Measurements from ENCODE around the gene C1QA. TPM values are rescaled to one million over a fixed set of nuclear protein-coding genes. Genes with fewer than 3 reads are reported as not detected.

The C1QA gene
- polyA plus RNA-seq, 2 of the 4 experiments (the other 2 are of a cell fraction) = not detected

- no peaks in the 10 kb centered on the region for H3K4me1 ChIP-seq
- H3K4me3 ChIP-seq = no peak overlapping the region
- H3K9me3 ChIP-seq = no peaks in the 10 kb centered on the region
- ATAC-seq (no peak), DNase-seq (ENCODE audit: low read depth in 1 of 2, low spot score in 1 of 2) (no peak), FAIRE-seq (no peak)
- no peak for TF ChIP-seq ZC3H11A (IDR thresholded peaks at IDR 0.05)
- TF ChIP-seq HES2 (IDR thresholded peaks at IDR 0.05) = no peak
- no peak for TF ChIP-seq USF2 (IDR thresholded peaks at IDR 0.05)
- TF ChIP-seq, protein P1, sequence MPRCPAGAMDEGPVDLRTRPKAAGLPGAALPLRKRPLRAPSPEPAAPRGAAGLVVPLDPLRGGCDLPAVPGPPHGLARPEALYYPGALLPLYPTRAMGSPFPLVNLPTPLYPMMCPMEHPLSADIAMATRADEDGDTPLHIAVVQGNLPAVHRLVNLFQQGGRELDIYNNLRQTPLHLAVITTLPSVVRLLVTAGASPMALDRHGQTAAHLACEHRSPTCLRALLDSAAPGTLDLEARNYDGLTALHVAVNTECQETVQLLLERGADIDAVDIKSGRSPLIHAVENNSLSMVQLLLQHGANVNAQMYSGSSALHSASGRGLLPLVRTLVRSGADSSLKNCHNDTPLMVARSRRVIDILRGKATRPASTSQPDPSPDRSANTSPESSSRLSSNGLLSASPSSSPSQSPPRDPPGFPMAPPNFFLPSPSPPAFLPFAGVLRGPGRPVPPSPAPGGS (IDR thresholded peaks at IDR 0.05) = no peak
- no peak for TF ChIP-seq RAD21 (conservative IDR thresholded peaks at IDR 0.05 in 1 of 2, IDR thresholded peaks at IDR 0.05 in 1 of 2)
- no peak for TF ChIP-seq KDM5A (IDR thresholded peaks at IDR 0.05)
- no peak for TF ChIP-seq RARB (CRISPR knock-in tag; IDR thresholded peaks at IDR 0.05)
- TF ChIP-seq ZSCAN20 (CRISPR knock-in tag; IDR thresholded peaks at IDR 0.05) = no peak
- no peak for TF ChIP-seq GATA3 (IDR thresholded peaks at IDR 0.05; ENCODE audit: borderline replicate concordance)
- TF ChIP-seq FOSB (CRISPR knock-in tag; IDR thresholded peaks at IDR 0.05) = no peak
- TF ChIP-seq POLR2AphosphoS2 (conservative IDR thresholded peaks at IDR 0.05; ENCODE audit: low read length) = no peak
- no peak for TF ChIP-seq CHD4 (IDR thresholded peaks at IDR 0.05; ENCODE audit: borderline replicate concordance)
- TF ChIP-seq, protein P2, sequence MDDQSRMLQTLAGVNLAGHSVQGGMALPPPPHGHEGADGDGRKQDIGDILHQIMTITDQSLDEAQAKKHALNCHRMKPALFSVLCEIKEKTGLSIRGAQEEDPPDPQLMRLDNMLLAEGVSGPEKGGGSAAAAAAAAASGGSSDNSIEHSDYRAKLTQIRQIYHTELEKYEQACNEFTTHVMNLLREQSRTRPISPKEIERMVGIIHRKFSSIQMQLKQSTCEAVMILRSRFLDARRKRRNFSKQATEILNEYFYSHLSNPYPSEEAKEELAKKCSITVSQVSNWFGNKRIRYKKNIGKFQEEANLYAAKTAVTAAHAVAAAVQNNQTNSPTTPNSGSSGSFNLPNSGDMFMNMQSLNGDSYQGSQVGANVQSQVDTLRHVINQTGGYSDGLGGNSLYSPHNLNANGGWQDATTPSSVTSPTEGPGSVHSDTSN (IDR thresholded peaks at IDR 0.05) = no peak
- WGBS (ENCODE audit: missing lambda C conversion rate) = 15% methylated on average over 3 of the region's 5 CpGs
- no peak overlapping the region for H3K4me2 ChIP-seq
- ChIA-PET CTCF (interaction anchor here (1.1 to 2.2 kb wide), 3 partner anchors 29 to 317 kb away, joined by 3 to 11 read pairs (median 4); no protein-coding TSS in a partner anchor), POLR2A (no interaction called here)
- H3K27ac ChIP-seq = no peak overlapping the region
Observed at GRCh38 chr1:22613572-22613918, 22.9 kb upstream of the C1QA start.

DNA sequence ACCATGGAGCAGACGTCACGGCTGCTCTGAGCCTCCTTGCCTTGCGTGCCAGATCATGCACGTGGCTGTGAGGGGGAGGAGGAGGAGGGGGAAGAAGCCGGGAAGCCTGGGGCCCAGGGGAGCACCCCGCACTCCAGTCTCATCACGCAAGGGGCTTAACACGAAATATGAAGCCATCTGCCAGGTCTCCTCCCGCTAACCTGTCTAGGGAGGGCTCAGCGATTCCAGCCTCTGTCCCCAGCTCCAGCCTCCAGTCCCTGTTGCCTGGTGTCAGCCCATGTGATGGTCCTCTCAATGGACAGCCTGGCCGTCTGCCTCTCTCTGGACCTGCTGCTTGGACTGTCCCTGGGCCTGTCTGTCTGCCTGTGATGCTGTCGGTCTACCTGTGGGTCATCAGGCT lies 22.5 kb upstream of the C1QA start:
- H3K4me3 ChIP-seq = no peak overlapping the region
- TF ChIP-seq KDM1A (IDR thresholded peaks at IDR 0.05; ENCODE audit: low read depth) = no peak
- TF ChIP-seq ATOH8 (CRISPR knock-in tag; IDR thresholded peaks at IDR 0.05; ENCODE audit: low read depth) = no peak
- no peak for TF ChIP-seq ZSCAN20 (CRISPR knock-in tag; IDR thresholded peaks at IDR 0.05)
- no peak for TF ChIP-seq HOXA7 (CRISPR knock-in tag; IDR thresholded peaks at IDR 0.05)
- TF ChIP-seq NR3C1 (IDR thresholded peaks at IDR 0.05) = no peak
- no peak for TF ChIP-seq CBX8 (IDR thresholded peaks at IDR 0.05)
- no peak for TF ChIP-seq FOSB (CRISPR knock-in tag; IDR thresholded peaks at IDR 0.05)
- no peak for TF ChIP-seq EP300 (IDR thresholded peaks at IDR 0.05)
- TF ChIP-seq CHD2 (IDR thresholded peaks at IDR 0.05; ENCODE audit: low read length, partially characterized antibody) = no peak
- TF ChIP-seq PHF8 (IDR thresholded peaks at IDR 0.05; ENCODE audit: borderline replicate concordance, low read depth) = no peak
- TF ChIP-seq CEBPB (IDR thresholded peaks at IDR 0.05) = no peak
- no peak for TF ChIP-seq EHF (CRISPR knock-in tag; IDR thresholded peaks at IDR 0.05)
- TF ChIP-seq CTCF (IDR thresholded peaks at IDR 0.05) = no peak
- no peak for TF ChIP-seq MAX (IDR thresholded peaks at IDR 0.05)
- TF ChIP-seq ZFP36 (IDR thresholded peaks at IDR 0.05; ENCODE audit: borderline replicate concordance, partially characterized antibody) = no peak
- no peak for TF ChIP-seq ZNF302 (CRISPR knock-in tag; IDR thresholded peaks at IDR 0.05)
- TF ChIP-seq HOXB13 (CRISPR knock-in tag; IDR thresholded peaks at IDR 0.05; ENCODE audit: low read depth) = no peak
- no peak for DNase-seq (ENCODE audit: low read depth in 1 of 2, low spot score in 1 of 2)
- CTCF ChIA-PET = interaction anchor here (1.9 to 2.2 kb wide), 2 partner anchors 28 to 197 kb away, joined by 4 to 11 read pairs; no protein-coding TSS in a partner anchor
- H3K4me1 ChIP-seq = no peaks in the 10 kb centered on the region
- POLR2A ChIA-PET = no interaction called here
- FAIRE-seq = no peak
- peak; percentile 21 to 35; a peak in 1 of 6 replicates for ATAC-seq
- no peak overlapping the region for H3K4me2 ChIP-seq
- 0% methylated on average over 2 of the region's 12 CpGs for WGBS (ENCODE audit: missing lambda C conversion rate)
- no peaks in the 10 kb centered on the region for H3K9me3 ChIP-seq
- H3K27ac ChIP-seq = no peak overlapping the region
